NCI-H748 (cell line): ENCODE data around the gene ZNF385B.
"Not testable (repeated sequence)": the region's sequence is repeated elsewhere in the genome, so short reads cannot be mapped to it uniquely, and the experiment has no call there.

Source experiments
- DNase-seq: peaks from one replicate; lab custom pipeline; 2025; ENCODE audit not compliant: unreplicated experiment; lab: John Stamatoyannopoulos, UW

The ZNF385B gene

DNA sequence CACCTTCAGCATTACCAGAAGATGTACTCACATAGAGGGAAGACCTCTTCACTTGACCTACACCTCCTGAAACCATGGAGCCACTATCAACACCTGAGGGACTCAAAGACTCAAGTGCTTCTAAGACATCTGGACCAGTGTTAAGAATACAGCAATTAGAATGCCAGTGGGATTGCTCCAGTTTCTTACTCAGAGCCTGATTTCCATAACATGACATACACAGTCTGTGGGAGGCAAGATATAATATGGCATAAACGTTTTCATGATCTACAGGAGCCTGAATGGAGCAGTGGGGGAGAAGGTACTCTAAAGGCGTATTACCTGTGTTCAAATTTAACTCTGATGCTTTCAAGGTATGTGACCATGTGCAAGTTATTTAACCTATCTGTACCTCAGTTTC, 57.2 kb downstream of the ZNF385B start:
- no peak for DNase-seq

GRCh38 chr2:179802051-179802882, 59.1 kb downstream of the ZNF385B start:
- DNase-seq: no peak

DNA sequence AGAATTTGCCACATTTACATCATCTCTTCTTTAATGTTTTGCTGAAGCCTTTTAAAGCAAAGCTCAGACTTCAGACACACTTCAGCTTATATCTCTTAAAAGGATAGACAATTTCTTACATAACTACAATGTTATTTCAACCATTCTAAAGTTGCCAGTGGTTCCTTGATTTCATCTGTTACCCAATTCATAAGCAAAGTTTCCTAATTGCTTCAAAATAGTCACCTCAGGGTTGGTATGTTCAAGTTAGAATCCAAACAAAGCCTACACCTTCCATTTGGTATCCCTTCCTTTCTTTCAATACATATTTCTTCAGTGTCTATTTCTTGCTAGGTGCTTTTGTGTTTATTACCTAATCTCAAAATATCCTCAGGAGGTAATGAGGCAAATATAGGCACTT, 60.6 kb downstream of the ZNF385B start:
- no peak for DNase-seq

- no peak for DNase-seq
Observed at GRCh38 chr2:179796213-179797007, 65.0 kb downstream of the ZNF385B start.

DNA sequence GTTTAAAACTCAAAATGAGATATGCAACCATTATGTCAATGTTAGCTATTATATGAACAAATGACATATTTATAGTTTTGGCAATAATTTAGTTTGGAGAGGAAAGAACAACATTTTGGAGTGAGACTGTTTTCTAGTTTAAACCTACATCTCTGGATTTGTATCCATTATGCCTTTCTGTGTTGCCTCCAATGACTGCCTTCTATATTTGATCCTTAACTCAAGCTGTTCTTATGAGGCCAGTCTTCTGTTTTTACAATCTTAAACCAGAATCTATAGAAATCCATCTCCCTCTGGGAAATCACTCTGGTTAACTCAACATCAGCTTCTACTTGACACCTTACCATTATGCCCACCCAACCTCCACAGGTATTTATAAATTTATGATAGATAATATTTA, 67.5 kb downstream of the ZNF385B start:
- DNase-seq: no peak

- DNase-seq: no peak
Observed at GRCh38 chr2:179793238-179793637, 68.2 kb downstream of the ZNF385B start.

GRCh38 chr2:179790235-179791217, 70.9 kb downstream of the ZNF385B start:
- DNase-seq: no peak

GRCh38 chr2:179788104-179788503, 73.3 kb downstream of the ZNF385B start:
- DNase-seq: no peak

- DNase-seq: no peak
Observed at GRCh38 chr2:179787601-179788000, 73.8 kb downstream of the ZNF385B start.

GRCh38 chr2:179785902-179786301, 75.5 kb downstream of the ZNF385B start:
- no peak for DNase-seq

- not testable (repeated sequence) for DNase-seq
Observed at GRCh38 chr2:179782346-179782745, 79.1 kb downstream of the ZNF385B start.

DNA sequence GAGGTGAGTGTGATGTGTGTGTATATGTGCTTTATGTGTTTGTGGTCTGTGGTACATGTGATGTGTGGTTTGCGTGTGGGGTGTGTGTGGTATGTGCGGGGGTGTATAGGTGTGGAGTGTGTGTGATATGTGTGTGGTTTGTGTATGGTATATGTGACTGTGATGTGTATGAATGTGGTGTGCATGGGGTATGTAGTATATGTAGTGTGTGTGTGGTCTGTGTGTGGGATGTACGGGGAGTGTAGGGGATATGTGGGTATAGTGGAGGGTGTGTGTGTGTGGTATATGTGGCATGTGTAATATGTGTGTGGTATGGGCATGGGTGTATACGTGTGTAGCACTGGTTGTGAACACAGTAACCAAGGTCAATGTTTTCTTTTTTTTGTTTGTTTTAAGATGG, 87.4 kb downstream of the ZNF385B start:
- no peak for DNase-seq

DNA sequence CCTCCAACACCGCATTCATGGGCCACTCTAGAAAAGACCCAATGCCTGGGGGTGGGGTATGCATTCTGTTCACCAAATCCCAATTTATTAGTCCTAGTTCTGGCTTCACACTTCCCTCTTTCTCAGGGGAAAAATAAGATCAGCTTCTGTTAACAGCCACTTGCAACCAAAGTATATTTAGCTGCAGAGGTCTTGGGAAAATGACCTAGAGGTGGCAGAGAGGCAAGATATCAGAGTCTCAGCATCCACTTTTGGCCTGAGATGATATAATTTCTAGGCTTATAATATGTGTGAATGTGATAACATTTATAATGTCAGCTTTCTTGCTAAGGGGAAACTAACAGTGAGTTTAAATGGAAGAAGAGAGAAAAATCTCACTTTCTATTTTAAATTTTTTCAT, 89.1 kb downstream of the ZNF385B start:
- DNase-seq: no peak

- no peak for DNase-seq
Observed at GRCh38 chr2:179771791-179772190, 89.6 kb downstream of the ZNF385B start.

- no peak for DNase-seq
Observed at GRCh38 chr2:179770029-179770428, 91.4 kb downstream of the ZNF385B start.

- DNase-seq: no peak
Observed at GRCh38 chr2:179769323-179769722, 92.1 kb downstream of the ZNF385B start.

DNA sequence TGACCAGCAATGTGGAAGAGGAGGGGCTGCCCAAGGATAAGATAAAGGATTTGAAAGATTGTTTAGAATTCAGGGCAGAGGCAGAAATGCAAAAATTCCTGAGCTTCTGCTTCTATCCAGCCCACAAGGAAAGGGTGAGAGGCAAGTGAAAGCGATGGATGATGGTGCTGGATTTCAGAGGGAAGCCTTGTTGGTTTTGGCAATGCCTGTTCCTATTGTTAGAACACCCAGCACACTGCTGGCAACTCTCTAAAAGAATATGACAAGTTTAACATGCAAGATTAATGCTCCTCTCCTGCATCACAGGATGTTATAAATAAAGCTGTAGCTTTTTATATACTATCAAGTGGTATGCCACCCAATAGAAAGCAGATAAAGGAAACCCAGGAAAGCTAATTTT, 92.6 kb downstream of the ZNF385B start:
- no peak for DNase-seq

- DNase-seq: no peak
Observed at GRCh38 chr2:179765666-179766065, 95.7 kb downstream of the ZNF385B start.

- DNase-seq: no peak
Observed at GRCh38 chr2:179764710-179765109, 96.7 kb downstream of the ZNF385B start.

DNA sequence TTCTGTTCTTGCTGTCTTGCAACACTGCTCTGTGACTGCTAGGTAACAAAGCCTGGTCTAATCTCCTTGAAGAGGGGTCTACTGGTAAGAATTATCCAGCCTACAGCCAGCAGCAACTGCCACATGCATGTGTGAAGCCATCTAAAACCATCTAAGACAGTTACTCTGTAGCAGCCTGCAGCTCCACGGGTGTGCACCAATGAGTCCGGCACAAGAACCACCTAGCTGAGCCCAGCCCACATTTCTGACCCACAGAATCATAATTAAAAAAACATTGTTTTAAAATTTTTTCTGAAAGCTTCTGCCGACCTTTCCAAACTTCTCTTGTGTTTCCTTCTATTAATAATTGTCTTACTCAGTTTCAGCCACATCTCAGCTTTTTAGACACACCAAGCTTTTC, 102.8 kb downstream of the ZNF385B start:
- no peak for DNase-seq

- DNase-seq: peak; percentile 58
Observed at GRCh38 chr2:179751163-179751809, 110.1 kb downstream of the ZNF385B start.
